Effector CD8-positive, alpha-beta T cell (primary cell): Measurements from ENCODE around the gene ISX.

ENCODE experiments used
- DNase-seq: peaks from one replicate; lab custom pipeline; 2025; lab: John Stamatoyannopoulos, UW

Gene ISX

DNA sequence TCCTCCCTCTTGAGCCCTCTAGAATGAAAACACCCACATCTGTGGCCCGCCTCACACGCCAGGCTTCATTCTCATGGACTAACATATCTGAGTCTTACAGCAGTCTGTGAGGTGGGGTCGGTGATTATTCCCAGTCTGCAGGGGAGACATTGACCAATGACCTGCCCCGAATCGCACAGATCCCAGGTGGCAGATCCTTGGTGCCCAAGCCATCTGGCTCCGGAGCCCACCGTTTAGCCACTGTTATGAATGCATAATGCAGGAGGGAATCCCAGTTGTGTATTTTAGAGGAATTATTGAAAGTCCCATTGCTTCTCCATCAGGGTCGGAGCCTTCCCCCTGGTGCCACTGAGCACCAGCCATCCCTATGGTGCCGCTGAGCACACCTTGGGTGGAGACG is 47.4 kb downstream of the ISX start:
- no peak for DNase-seq

DNA sequence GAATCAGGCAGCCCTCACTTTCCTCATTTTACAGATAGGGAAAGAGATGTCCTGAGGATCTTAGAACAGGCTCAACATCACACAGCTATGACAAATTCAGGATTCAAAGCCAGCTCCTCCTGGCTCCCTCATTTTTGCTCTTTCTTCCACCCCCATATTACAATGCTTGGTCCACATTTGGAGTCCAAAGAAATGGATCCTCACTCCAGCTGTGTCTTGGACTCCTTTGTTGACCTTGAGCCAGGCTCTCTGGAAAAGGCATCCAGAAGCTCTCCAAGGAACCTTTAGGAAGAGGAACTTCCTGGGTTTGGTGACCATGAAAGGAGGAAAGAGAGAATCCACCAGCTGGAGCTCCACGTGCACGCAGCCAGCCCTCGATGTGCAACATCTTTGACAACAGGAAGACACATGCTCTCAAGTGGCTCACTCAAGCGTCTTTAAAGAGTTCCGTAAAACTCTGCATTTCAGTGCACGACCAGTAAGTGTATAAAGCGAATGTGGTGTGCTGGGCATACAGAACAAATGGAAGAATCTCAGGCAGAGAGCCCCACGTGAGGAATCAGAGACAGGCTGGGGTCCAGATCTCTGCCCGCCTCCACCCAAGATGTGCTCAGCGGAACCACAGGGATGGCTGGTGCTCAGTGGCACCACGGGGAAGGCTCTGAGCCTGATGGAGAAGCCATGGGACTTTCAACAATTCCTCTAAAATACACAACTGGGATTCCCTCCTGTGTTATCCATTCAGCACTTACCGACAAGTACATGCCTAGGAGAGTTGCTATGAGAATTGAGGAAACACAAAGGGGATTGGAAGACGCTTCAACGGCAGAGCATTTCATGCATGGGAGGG is 48.4 kb downstream of the ISX start:
- no peak for DNase-seq

DNA sequence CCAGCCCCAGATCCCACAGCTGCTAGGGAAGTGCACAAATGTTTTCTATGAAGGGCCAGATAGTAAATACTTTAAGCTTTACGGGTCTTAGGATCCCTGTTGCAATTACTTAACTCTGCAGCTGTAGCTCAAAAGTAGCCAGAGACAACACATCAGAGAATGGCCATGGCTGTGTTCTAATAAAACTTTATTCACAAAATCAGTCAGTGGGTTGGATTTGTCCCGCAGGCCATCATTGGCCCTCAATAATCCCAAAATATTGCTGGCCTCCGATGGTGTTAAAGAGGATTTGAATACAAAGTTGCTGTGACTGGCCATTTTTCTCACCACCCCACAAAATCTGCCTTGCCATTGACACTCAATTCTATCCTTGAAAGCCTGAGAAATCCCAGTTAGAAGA is 49.6 kb downstream of the ISX start:
- DNase-seq, result no peak

DNA sequence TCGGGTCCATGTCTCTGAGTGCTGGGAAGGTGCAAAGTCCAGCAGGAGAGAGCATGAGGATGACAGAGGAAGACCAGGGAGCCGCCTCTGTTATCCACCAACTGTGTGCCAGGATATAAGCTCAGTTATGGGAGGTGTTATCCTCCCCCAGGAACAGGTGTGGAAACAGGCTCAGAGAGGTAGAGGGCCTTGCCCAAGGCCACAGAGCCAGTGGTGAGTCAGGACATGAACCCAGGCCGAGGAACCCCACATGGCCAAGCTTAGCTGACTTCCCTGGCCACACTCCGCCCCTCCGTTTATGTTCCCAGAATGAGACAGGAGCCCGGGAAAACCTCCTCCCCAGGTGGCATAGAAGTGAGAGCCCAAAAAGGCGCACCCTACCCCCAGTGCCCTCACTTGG is 50.3 kb downstream of the ISX start:
- DNase-seq, result no peak

DNA sequence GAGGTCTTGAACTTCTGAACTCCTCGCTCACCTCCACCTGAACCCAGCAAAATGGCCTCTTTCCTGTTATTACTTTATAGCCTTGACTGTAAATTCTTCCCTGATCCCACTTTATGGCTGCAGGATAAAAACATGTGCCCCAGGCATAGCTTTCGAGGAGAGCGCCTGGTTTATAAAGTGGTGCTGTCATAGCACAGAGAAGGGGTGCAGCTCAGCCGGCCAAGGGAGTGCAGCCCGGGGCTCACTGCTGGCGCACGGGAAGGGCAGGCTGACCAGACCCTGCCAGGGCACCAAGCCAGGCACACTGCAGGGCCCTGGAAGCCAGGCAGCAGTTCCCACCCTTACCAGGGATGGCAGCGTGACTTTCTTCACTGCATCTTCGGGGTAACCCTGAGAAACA is 50.9 kb downstream of the ISX start:
- DNase-seq, result no peak

DNA sequence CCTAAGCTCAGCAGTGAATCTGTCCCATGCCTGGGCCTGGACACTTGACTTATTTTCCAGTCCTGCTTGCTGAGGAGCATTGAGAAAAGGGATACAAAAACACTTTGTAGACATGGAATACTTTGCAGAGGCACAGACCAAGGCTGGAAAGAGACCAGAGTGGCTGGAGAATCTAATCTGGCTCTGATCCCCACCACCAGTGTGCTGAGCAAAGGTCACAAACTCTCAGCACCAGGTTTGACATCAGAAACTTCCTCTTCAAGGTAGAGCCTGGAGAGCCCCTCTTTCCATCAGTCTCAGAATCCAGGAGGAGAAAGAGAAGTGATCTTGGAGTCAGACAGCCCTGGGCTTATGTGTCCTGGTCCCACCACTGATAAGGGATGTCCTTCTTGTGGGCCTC is 53.5 kb downstream of the ISX start:
- DNase-seq, result no peak

DNA sequence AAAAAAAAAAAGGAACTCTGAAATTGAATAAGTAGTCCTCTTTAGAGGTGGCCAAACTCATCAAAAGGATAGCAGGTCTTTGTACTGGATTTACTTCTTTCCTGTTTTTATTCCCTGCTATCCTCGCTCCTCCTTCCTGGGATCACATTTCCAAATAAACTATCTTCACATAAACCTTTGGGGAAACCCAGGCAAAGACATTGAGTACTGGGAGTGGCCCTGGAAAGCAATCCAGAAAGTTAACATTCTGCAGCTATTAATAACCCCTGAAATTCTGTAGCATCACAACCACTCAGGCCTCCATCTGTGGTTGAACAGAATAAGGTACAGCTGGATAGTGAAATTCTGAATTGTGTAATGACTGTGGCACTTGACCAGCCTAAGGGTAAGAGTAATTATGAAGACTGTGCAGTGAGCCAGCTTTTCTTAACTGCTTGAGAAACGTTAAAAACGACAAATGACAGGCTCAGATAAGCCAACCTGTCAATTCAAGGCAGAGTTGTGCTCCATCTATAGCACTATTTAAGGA is 58.8 kb downstream of the ISX start:
- no peak for DNase-seq

DNA sequence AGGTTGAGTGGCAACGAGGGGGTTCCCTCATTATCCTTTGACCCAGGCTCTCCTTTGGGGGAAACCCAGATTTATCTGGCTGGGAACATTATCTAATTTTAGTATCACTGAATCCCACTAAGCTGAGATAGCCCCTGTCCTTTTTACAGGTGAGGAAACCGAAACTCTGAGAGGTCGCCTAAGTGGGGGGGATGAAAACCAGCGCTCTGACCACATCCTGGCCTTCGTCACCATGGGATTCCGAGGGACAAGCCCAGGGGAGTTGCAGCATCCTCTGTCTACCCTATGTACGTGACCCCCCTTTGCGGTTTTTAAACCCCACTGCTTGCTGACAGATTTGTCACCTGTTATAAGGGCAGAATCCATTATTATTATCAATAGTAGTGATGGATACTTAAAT is 61.0 kb downstream of the ISX start:
- DNase-seq, result no peak

DNA sequence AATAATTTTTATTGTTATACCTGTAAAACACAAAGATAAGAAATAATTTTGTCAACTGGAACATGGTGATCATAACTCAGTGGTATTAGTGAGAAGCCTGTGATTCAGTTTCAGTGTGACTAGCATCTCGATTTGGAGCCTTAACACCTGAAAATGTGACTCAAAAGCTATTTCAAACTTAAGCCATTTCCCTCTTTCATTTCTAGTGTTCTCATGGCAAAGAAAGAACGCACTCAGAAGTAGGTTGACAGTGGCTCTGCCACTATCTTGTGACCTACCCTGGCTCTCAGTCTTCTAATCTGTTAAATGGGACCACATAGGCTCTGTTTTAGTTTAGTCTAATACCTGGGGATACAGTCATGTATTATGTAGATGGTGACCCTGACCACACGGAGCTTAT is 62.7 kb downstream of the ISX start:
- no peak for DNase-seq

DNA sequence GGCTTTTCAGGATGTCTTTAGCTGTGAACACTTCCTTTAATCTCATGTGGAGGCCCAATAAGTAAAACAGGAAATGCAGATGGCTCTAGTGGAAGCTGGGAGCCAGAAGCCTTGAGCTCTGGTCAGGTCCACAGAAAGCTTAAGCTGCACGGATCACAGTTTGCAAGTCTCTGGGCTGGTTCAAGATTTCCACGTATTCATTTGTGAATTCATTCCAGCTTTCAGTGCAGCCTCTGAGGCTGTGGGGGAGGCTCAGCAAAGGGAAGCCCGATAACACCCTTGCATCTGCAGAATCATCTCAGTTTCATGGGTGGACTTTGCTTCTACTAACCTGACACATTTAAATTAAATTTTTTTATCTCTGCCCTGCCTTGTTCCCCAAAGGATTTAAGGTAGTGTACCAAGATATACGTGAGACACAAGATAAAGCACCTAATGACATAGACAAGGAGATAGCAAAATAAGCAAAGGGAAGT is 65.6 kb downstream of the ISX start:
- no peak for DNase-seq

DNA sequence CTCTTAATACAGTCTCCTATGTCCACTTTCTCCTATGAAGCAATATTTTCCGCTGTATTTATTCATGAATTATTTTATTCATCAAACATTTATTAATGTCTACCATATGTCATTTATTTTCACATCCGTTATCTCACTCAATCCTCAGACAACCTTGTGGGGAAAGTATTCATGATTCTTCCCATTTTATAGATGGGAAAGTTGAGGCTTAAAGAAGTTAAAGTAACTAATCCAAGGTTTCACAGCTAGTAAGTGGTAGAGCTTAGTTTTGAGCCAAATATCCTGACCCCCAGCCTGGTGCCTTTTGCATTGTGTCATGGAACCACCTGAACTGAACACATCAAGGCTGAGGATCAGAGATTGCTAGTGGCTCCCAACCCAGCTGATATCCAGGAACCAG is 66.6 kb downstream of the ISX start:
- no peak for DNase-seq

DNA sequence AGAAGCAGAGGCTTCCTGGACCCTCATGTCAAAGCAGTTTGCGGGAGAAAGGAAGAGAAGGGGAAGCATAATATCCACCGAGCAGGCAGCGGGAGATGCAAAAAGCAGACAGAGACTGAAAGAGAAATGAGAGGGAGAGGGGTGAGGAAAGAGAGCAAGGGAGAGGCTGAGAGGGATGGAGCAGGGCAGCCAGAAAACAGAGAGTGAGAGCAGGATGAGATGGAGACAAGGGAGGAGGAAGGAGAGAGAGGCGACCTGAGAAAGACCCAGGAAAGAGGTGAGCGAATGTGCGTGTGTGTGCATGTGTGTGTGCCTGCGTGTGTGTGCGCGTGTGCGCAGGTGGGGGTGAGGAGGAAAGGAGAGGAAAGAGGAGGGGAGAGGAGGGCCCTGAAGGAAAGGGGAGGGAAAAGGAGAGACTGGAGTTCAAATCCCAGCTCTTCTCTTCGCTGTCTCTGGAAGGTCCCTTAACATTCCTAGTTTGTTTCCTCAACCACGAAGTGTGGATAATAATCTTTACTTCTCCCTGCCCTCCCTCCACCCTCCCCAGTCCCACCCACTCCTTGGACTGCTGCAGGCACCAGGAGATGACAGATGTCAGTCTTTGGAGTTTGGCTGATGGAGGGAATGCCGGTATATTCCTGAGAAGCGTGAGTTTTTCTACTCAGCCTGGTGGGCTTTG is 67.9 kb downstream of the ISX start:
- DNase-seq, result no peak

DNA sequence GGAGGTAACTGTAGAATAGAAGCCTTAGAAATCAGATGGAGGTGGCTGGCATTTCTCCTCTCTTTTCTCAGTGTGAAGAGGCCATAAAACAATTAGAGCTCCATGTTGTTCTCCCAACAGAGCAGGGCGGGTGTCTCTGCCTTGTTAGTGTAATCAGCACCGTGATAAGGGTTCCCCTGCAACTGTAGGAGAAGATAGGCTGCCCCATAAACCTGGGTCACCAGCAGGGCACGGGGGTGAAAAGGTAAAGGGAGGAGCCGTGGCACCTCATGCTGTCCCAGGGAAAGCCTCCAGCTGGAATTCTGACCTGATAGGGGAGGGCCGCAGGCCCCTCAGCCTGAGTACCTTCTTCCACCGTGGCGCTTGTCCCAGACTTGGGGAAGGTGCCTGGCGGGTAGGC is 68.7 kb downstream of the ISX start:
- DNase-seq, result no peak

DNA sequence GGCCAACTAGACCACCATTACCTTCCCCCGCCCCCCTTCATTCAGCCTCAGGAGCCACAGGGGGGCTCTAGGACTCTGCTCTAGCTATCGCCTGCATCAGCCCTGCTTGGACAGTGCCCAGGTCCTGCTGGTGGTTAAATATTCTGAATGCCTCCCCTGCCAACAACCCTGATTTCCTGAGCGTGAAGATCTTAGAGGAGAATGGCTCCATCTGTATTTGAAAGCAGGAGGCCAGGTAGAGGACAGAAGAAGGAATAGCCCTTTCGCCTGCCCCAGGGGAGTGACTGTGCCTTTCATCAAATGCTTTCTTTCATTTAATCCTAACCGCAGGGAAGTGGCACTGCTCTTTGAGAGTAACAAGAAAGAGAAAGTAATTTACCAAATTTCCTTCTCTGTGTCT is 69.2 kb downstream of the ISX start:
- DNase-seq, result no peak
